Kidney (tissue), 14 donors: ENCODE results near the gene MTFP1. TPM values are rescaled to one million over a fixed set of nuclear protein-coding genes. Genes with fewer than 3 reads are reported as not detected.

Experiments used
- DNase-seq, 5 donors: peaks; one replicate each; pipeline ENCODE4 v3.0.0-alpha.2; 2013 to 2020
- FAIRE-seq: peaks from 2 replicates; lab custom pipeline; 2012; peaks lifted over from hg19 to GRCh38; lab: Jason Lieb, UNC
- H3K27ac ChIP-seq, 2 donors: one replicate each; pipeline ENCODE4 v1.7.0; 2013; ENCODE audit warnings: low read depth in 2 of 2, low read length in 2 of 2, inconsistent platforms in 1 of 2
- H3K27me3 ChIP-seq: one replicate; pipeline ENCODE4 v1.7.1; 2013; ENCODE audit warnings: low read length, inconsistent platforms; ENCODE audit not compliant: control insufficient read depth, insufficient read depth
- H3K36me3 ChIP-seq, 3 donors: one replicate each; pipeline versions ENCODE4 v1.7.0 to v1.7.1; 2013; ENCODE audit warnings: low read length in 3 of 3, control low read depth in 1 of 3, inconsistent platforms in 1 of 3; ENCODE audit not compliant: insufficient read depth in 3 of 3, control insufficient read depth in 2 of 3
- H3K4me1 ChIP-seq, 3 donors: one replicate each; pipeline versions ENCODE4 v1.7.0 to v1.7.1; 2013; ENCODE audit warnings: low read length in 3 of 3, inconsistent platforms in 1 of 3, low read depth in 1 of 3; ENCODE audit not compliant: control insufficient read depth in 2 of 3, insufficient read depth in 2 of 3
- H3K4me3 ChIP-seq, 3 donors: one replicate each; pipeline versions ENCODE4 v1.7.0 to v1.8.1; 2013; ENCODE audit warnings: low read length in 3 of 3, control low read depth in 1 of 3, inconsistent platforms in 1 of 3
- H3K9ac ChIP-seq, 3 donors: one replicate each; pipeline versions ENCODE4 v1.7.0 to v1.7.1; 2013; ENCODE audit warnings: low read length in 3 of 3, control low read depth in 1 of 3, inconsistent platforms in 1 of 3
- H3K9me3 ChIP-seq, 3 donors: one replicate each; pipeline versions ENCODE4 v1.7.0 to v1.7.1; 2013; ENCODE audit warnings: low read length in 3 of 3, control low read depth in 1 of 3, inconsistent platforms in 1 of 3; ENCODE audit not compliant: control insufficient read depth in 2 of 3, insufficient read depth in 1 of 3
- CTCF ChIP-seq: IDR thresholded peaks from 3 replicates; pipeline ENCODE4 v1.5.1; 2012; ENCODE audit warnings: mild to moderate bottlenecking, moderate library complexity, borderline replicate concordance; ENCODE audit not compliant: insufficient read depth; ENCODE audit errors: extremely low read depth
- intact Hi-C: fragments of 100-400 bp; cut with DNase I; formaldehyde crosslinking; loops from one replicate; pipeline ENCODE4 v1.11.1; 2022
- polyA plus RNA-seq: library from polyadenylated mRNA; stranded (reverse); fragments of 350-450 nt; fragmentation: Illumina TruSeq; extraction: RNeasy Lipid Tissue Mini Kit (QIAGEN cat#74804); gene quantifications from one replicate; pipeline ENCODE4 v1.2.3, GENCODE V29; 2014; ENCODE audit warnings: low read depth, low replicate concordance; ENCODE audit not compliant: insufficient read depth
- total RNA-seq: library from RNA; stranded (reverse); fragmentation: NEBNext Ultra II Directional; extraction: Animal tissue kit (Norgen Biotek cat#: 25700); gene quantifications from one replicate; pipeline ENCODE4 v1.2.1, GENCODE V29; 2021
- donor health status: control.
- donor health status: control.
- donor health status: control.
- donor health status: control.
- donor health status: control.
- donor health status: DM: yes; HTN: yes; CAD: no.
- donor health status: Normal renal cell carcinoma (clear cell type).

Gene MTFP1
- total and polyA plus RNA-seq, 2 donors from 2014 or later: 8.1 to 82.6 TPM

GRCh38 chr22:30413745-30414524, 11.6 kb upstream of the MTFP1 start:
- DNase-seq: no peak
- H3K36me3 ChIP-seq: peaks cover 0 to 35% (median 3%) of the 10 kb centered on the region in 3 donors
- intact Hi-C loops: no loop called here
- no peaks in the 10 kb centered on the region for H3K9me3 ChIP-seq
- no peaks in the 10 kb centered on the region for H3K27me3 ChIP-seq
- no peak for TF ChIP-seq CTCF
- no peak overlapping the region for H3K4me3 ChIP-seq
- FAIRE-seq: no peak
- no peaks in the 10 kb centered on the region for H3K4me1 ChIP-seq
- no peak overlapping the region for H3K27ac ChIP-seq
- H3K9ac ChIP-seq: no peak overlapping the region

- Histone ChIP-seq H3K36me3 (peaks cover 0 to 30% (median 3%) of the 10 kb centered on the region in 3 donors), H3K4me3 (no peak overlapping the region), H3K4me1 (no peaks in the 10 kb centered on the region), H3K9me3 (no peaks in the 10 kb centered on the region), H3K27ac (no peak overlapping the region), H3K27me3 (no peaks in the 10 kb centered on the region), H3K9ac (no peak overlapping the region)
- TF ChIP-seq CTCF: no peak
- DNase-seq: no peak
- FAIRE-seq: no peak
- intact Hi-C loops: no loop called here
Observed at GRCh38 chr22:30414525-30415047, 11.0 kb upstream of the MTFP1 start.

DNA sequence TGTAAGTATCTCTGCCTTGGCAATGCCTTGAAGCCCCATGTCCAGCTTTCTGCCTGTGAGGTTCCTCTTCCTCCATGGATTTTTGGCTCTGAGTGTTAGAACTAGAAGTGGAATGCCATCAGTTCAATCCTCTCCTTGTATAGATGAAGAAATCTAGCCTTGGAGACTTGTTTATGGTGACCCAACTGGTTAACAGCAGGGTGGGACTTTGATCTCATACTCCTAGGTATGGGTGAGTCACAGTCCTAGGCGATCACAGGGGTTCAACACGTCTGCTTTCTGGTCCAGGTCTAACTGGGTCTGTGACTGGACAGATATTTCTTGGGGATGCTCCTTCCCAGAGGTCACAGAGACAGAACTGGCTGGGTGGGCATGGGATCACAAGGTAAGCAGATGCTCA, 9.2 kb upstream of the MTFP1 start:
- no peaks in the 10 kb centered on the region for H3K4me1 ChIP-seq
- peaks cover 0 to 26% (median 3%) of the 10 kb centered on the region in 3 donors for H3K36me3 ChIP-seq
- DNase-seq: no peak
- H3K27ac ChIP-seq: no peak overlapping the region
- no peak for TF ChIP-seq CTCF
- H3K9ac ChIP-seq: no peak overlapping the region
- H3K9me3 ChIP-seq: no peaks in the 10 kb centered on the region
- intact Hi-C loops: no loop called here
- FAIRE-seq: no peak
- no peak overlapping the region for H3K4me3 ChIP-seq
- no peaks in the 10 kb centered on the region for H3K27me3 ChIP-seq
